Adrenal gland (tissue), 5 donors: ENCODE data around the gene GIGYF1.

Experiments used
- CTCF ChIP-seq, 6 experiments: fragments of 450-650 bp in 4 of 6; fragments of 200-600 bp in 2 of 6; sonication (generic) in 1 of 6; IDR thresholded peaks; 1 replicate in 5 of 6; 2 replicates in 1 of 6; pipeline versions ENCODE4 v1.5.1 to v1.8.0; 2016 to 2021; ENCODE audit warnings: antibody characterized with exemption in 6 of 6, mild to moderate bottlenecking in 2 of 6, moderate library complexity in 1 of 6
- POLR2A ChIP-seq, 2 donors: fragments of 450-650 bp; IDR thresholded peaks; one replicate each; pipeline ENCODE4 v1.6.1; 2017; ENCODE audit warnings: antibody characterized with exemption in 2 of 2, mild to moderate bottlenecking in 2 of 2, moderate library complexity in 1 of 2
- donor health status: DM: no; HTN: no; CAD: no.

DNA sequence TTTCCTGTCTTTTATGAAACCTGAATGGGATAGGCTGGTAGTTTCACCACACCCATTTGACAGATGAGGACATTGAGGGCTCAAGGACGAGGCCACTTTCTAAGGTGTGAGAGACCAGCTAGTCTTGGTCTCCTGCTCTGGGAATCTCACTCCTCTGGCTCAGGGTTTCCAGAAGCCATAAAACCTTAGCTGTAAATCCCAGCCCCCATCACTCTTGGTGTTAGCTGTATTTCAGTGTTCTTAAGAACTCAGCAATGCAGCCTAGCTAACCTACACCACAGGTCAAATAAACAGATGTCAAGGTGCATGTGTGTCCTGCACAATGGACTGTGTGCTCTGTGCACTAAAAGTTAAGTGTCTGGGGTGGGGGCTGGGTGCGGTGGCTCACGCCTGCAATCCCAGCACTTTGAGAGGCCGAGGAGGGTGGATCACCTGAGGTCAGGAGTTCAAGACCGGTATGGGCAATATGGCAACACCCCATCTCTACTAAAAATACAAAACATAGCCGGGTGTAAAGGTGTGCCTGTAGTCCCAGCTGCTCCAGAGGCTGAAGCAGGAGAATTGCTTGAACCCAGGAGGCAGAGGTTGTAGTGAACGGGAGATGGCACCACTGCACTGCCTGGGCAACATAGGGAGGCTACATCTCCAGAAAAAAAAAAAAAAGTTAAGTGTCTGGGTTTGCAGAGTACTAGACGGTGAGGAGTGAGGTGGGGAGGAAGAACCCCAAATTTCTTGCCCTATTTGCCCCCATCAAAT is 25.7 kb upstream of the GIGYF1 start:
- TF ChIP-seq POLR2A (IDR thresholded peaks at IDR 0.05): no peak
- no peak for TF ChIP-seq CTCF (IDR thresholded peaks at IDR 0.05)
